ENCODE measurements around the gene KRTAP1-3.
"Not testable (repeated sequence)": the region's sequence is repeated elsewhere in the genome, so short reads cannot be mapped to it uniquely, and the experiment has no call there.

DNA sequence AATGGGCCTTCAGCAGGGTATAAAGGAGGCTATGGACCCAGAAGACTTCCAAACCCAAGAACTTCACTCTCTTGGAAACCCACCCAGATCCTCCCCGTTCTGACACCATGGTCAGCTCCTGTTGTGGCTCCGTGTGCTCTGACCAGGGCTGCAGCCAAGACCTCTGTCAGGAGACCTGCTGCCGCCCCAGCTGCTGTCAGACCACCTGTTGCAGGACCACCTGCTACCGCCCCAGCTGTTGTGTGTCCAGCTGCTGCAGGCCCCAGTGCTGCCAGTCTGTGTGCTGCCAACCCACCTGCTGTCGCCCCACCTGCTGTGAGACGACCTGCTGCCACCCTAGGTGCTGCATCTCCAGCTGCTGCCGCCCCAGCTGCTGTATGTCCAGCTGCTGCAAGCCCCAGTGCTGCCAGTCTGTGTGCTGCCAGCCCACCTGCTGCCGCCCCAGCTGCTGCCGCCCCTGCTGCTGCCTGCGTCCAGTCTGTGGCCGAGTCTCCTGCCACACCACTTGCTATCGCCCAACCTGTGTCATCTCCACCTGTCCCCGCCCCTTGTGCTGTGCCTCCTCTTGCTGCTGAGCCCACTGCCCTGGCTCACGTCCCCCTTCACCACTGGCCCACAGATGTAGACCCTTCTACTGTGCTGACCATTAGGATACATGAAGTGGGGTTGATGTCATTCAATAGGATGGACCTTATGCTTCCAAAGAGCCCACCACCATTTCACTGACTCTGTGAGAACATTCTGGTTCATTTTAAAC, 49.6 kb upstream of the KRTAP1-3 start, which contains the start of gene KRTAP4-7:
- TF ChIP-seq, protein P1, sequence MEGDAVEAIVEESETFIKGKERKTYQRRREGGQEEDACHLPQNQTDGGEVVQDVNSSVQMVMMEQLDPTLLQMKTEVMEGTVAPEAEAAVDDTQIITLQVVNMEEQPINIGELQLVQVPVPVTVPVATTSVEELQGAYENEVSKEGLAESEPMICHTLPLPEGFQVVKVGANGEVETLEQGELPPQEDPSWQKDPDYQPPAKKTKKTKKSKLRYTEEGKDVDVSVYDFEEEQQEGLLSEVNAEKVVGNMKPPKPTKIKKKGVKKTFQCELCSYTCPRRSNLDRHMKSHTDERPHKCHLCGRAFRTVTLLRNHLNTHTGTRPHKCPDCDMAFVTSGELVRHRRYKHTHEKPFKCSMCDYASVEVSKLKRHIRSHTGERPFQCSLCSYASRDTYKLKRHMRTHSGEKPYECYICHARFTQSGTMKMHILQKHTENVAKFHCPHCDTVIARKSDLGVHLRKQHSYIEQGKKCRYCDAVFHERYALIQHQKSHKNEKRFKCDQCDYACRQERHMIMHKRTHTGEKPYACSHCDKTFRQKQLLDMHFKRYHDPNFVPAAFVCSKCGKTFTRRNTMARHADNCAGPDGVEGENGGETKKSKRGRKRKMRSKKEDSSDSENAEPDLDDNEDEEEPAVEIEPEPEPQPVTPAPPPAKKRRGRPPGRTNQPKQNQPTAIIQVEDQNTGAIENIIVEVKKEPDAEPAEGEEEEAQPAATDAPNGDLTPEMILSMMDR (IDR thresholded peaks at IDR 0.05), result not testable (repeated sequence)
- TF ChIP-seq POLR2AphosphoS5, EP300 (IDR thresholded peaks at IDR 0.05): not testable (repeated sequence)

Data from upper lobe of left lung (tissue), 4 donors.